K562 (cell line): ENCODE results near the gene TCEA3. TPM values are rescaled to one million over a fixed set of nuclear protein-coding genes. Genes with fewer than 3 reads are reported as not detected.

Source experiments
- ARID2 ChIP-seq: fragments of 450-650 bp; IDR thresholded peaks from 2 replicates; pipeline ENCODE4 v1.6.1; 2017; ENCODE audit warnings: antibody characterized with exemption, mild to moderate bottlenecking
- C11orf30 ChIP-seq: fragments of 450-650 bp; IDR thresholded peaks from 2 replicates; pipeline ENCODE4 v1.6.1; 2016; ENCODE audit warnings: low read depth, mild to moderate bottlenecking
- EP400 ChIP-seq: fragments of 450-650 bp; IDR thresholded peaks from 2 replicates; pipeline ENCODE4 v1.6.1; 2017; ENCODE audit warnings: antibody characterized with exemption, mild to moderate bottlenecking, moderate library complexity
- GTF2A2 ChIP-seq: IDR thresholded peaks from 2 replicates; pipeline ENCODE4 v1.6.1; 2016; ENCODE audit warnings: mild to moderate bottlenecking, missing genetic modification characterization, missing compliant biosample characterization
- HMBOX1 ChIP-seq: sonication (generic); IDR thresholded peaks from 2 replicates; pipeline ENCODE4 v1.6.1; 2016
- NFE2 ChIP-seq: IDR thresholded peaks from 2 replicates; pipeline ENCODE4 v1.6.1; 2014; ENCODE audit warnings: antibody characterized with exemption, low read depth
- NR2C2 ChIP-seq, 2 experiments: fragments of 200-800 bp in 1 of 2; sonication (Bioruptor generic) in 1 of 2; sonication (generic) in 1 of 2; formaldehyde crosslinking in 1 of 2; IDR thresholded peaks; 2 replicates each; pipeline versions ENCODE4 v1.6.1 to v1.8.0; 2016 to 2022; ENCODE audit warnings: mild to moderate bottlenecking in 1 of 2, missing compliant biosample characterization in 1 of 2, missing genetic modification characterization in 1 of 2, missing genetic modification reagents in 1 of 2
- RBFOX2 ChIP-seq: fragments of 200-400 bp; formaldehyde crosslinking; IDR thresholded peaks from 2 replicates; pipeline ENCODE4 v1.6.1; 2017; ENCODE audit warnings: low read depth, mild to moderate bottlenecking, low read length, moderate library complexity
- TAL1 ChIP-seq: fragments of 450-650 bp; IDR thresholded peaks from 2 replicates; pipeline ENCODE4 v1.6.1; 2016; ENCODE audit warnings: mild to moderate bottlenecking
- ZBTB40 ChIP-seq, 2 experiments: fragments of 450-650 bp in 1 of 2; sonication (generic) in 1 of 2; formaldehyde crosslinking in 1 of 2; IDR thresholded peaks; 2 replicates each; pipeline versions ENCODE4 v1.7.1 to v1.9.0; 2016 to 2022; ENCODE audit warnings: inconsistent platforms in 1 of 2, mild to moderate bottlenecking in 1 of 2, missing genetic modification reagents in 1 of 2
- ZNF311 ChIP-seq: fragments of 250-450 bp; sonication (Bioruptor Pico); IDR thresholded peaks from 2 replicates; pipeline ENCODE4 v1.4.0; 2020; ENCODE audit warnings: mild to moderate bottlenecking, moderate library complexity
- ZNF445 ChIP-seq: fragments of 250-450 bp; sonication (Bioruptor Pico); IDR thresholded peaks from 2 replicates; pipeline ENCODE4 v1.4.0; 2020; ENCODE audit warnings: low read depth, mild to moderate bottlenecking, moderate library complexity
- polyA plus RNA-seq, 8 experiments: library from polyadenylated mRNA; depleted of rRNA in 4 of 8; stranded (reverse) in 5 of 8; unstranded in 3 of 8; fragments of >200 nt; fragmentation: Nextera tagmentation in 2 of 8; fragmentation: Illumina TruSeq in 1 of 8; extraction: Ambion mirVana in 2 of 8; extraction: Trizol in 1 of 8; gene quantifications; 2 replicates each; pipeline versions ENCODE4 v1.2.1 to v1.2.3, GENCODE V29; 2011 to 2014; ENCODE audit warnings: inconsistent platforms in 1 of 8, missing spikeins in 1 of 8
- total RNA-seq, 7 experiments: library from RNA; depleted of rRNA in 6 of 7; stranded (reverse); fragments of >200 nt in 6 of 7; fragmentation: Illumina TruSeq in 2 of 7; extraction: Trizol in 2 of 7; gene quantifications; 2 replicates each; pipeline versions ENCODE4 v1.2.1 to v1.2.3, GENCODE V29; 2011 to 2021; ENCODE audit warnings: low replicate concordance in 1 of 7
- TF ChIP-seq, protein P1 (sequence below): fragments of 250-450 bp; sonication (Bioruptor Pico); IDR thresholded peaks from 2 replicates; pipeline ENCODE4 v1.4.0; 2020; ENCODE audit warnings: mild to moderate bottlenecking
- TF ChIP-seq, protein P2 (sequence below): fragments of 450-650 bp; IDR thresholded peaks from 2 replicates; pipeline ENCODE4 v1.6.1; 2014; ENCODE audit warnings: low read depth, mild to moderate bottlenecking, moderate library complexity, borderline replicate concordance

The TCEA3 gene
- total and polyA plus RNA-seq, 9 of the 15 experiments (the other 6 are each of a cell fraction or from before 2014, with no cell fraction given) = 0.03 to 0.55 (median 0.36) TPM

DNA sequence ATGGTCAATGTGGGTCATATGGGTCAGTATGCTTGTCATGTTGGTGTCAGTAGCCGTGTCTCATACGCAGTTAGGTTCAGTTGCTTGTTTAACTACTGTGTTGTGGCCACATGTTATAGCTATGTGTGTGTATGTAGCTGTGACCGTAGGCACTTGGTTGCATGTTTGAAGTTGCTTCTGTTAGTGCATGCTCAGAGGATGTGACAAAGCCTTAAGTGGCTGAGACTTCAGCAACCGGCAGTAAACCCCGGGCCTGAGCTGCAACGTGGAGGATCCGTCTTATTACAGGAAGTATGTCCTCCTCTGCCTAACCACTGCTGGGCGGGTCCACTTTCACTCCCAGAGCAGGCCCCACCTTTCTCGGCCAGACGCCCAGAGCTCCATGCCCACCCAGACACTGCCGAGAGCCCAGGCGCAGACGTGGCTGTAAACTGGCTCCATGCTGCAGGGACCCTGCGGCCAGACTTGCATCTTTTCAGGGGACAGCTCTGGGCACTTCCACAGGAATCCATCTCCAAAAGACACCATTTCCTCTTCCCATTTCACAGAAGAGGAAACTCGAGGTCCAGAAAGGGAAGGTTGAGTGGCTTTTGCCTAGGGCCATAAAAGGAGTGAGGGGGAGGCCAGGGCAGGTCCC is 2.2 kb downstream of the TCEA3 start (continued):
- TF ChIP-seq GTF2A2 (tag) (no peak), ZNF445 (CRISPR knock-in tag) (no peak), ZBTB40 (IDR thresholded peaks at IDR 0.05) (0 out of 2 replicates have a peak, but pooled peaks have one; percentile 42), ZBTB40 (CRISPR knock-in tag; IDR thresholded peaks at IDR 0.05) (no peak), ZNF311 (CRISPR knock-in tag) (no peak), EP400 (peak; percentile 71; the same call in 1 of the 2 replicates), HMBOX1 (0 out of 2 replicates have a peak, but pooled peaks have one; percentile 40), RBFOX2 (peak; percentile 46), NFE2 (no peak), ARID2 (no peak), C11orf30 (no peak), TAL1 (no peak), NR2C2 (CRISPR knock-in tag; IDR thresholded peaks at IDR 0.05) (no peak), NR2C2 (tag; IDR thresholded peaks at IDR 0.05) (peak; percentile 59; the same call in 1 of the 2 replicates)
- TF ChIP-seq, protein P1, sequence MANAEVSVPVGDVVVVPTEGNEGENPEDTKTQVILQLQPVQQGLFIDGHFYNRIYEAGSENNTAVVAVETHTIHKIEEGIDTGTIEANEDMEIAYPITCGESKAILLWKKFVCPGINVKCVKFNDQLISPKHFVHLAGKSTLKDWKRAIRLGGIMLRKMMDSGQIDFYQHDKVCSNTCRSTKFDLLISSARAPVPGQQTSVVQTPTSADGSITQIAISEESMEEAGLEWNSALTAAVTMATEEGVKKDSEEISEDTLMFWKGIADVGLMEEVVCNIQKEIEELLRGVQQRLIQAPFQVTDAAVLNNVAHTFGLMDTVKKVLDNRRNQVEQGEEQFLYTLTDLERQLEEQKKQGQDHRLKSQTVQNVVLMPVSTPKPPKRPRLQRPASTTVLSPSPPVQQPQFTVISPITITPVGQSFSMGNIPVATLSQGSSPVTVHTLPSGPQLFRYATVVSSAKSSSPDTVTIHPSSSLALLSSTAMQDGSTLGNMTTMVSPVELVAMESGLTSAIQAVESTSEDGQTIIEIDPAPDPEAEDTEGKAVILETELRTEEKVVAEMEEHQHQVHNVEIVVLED (CRISPR knock-in tag) = 0 out of 2 replicates have a peak, but pooled peaks have one; percentile 35
- TF ChIP-seq, protein P2, sequence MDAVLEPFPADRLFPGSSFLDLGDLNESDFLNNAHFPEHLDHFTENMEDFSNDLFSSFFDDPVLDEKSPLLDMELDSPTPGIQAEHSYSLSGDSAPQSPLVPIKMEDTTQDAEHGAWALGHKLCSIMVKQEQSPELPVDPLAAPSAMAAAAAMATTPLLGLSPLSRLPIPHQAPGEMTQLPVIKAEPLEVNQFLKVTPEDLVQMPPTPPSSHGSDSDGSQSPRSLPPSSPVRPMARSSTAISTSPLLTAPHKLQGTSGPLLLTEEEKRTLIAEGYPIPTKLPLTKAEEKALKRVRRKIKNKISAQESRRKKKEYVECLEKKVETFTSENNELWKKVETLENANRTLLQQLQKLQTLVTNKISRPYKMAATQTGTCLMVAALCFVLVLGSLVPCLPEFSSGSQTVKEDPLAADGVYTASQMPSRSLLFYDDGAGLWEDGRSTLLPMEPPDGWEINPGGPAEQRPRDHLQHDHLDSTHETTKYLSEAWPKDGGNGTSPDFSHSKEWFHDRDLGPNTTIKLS = peak; percentile 83
